PC-9 (cell line): ENCODE data around the gene COLQ. TPM values are rescaled to one million over a fixed set of nuclear protein-coding genes. Genes with fewer than 3 reads are reported as not detected.

Experiments used
- BruUV-seq: library from RNA; stranded (reverse); fragments of 400-500 nt; replicated peaks from 2 replicates; lab custom pipeline; 2021; lab: Mats Ljungman, UMichigan
- CTCF ChIA-PET: fragments of 300-600 bp; sonication (Branson Sonifier 250); formaldehyde crosslinking; loops from one replicate; lab custom pipeline; 2022; ENCODE audit warnings: antibody characterized with exemption; lab: Charles Lee
- POLR2A ChIA-PET: fragments of 300-600 bp; sonication (Branson Sonifier 250); formaldehyde crosslinking; loops from one replicate; lab custom pipeline; 2022; ENCODE audit warnings: antibody characterized with exemption; ENCODE audit not compliant: unreplicated experiment; lab: Charles Lee
- DNase-seq, 2 experiments: peaks; one replicate each; pipeline versions ENCODE4 v3.0.0 to v3.0.0-alpha.2; 2015 to 2022; ENCODE audit warnings: mixed read lengths in 1 of 2
- H2AFZ ChIP-seq: fragments of 200-600 bp; sonication (generic); 2 replicates; pipeline ENCODE4 v1.8.1; 2017; ENCODE audit warnings: antibody characterized with exemption
- H3F3A ChIP-seq: fragments of 200-600 bp; sonication (generic); 2 replicates; pipeline ENCODE4 v1.8.1; 2017; ENCODE audit warnings: antibody characterized with exemption, mild to moderate bottlenecking, low read depth; ENCODE audit not compliant: insufficient read depth
- H3K27ac ChIP-seq: fragments of 200-600 bp; sonication (generic); 2 replicates; pipeline ENCODE4 v1.6.1; 2016; ENCODE audit warnings: mixed run types
- H3K27me3 ChIP-seq: fragments of 200-600 bp; sonication (generic); 2 replicates; pipeline ENCODE4 v1.6.1; 2016; ENCODE audit warnings: low read depth, mixed run types; ENCODE audit not compliant: insufficient read depth
- H3K36me3 ChIP-seq: fragments of 200-600 bp; sonication (generic); 2 replicates; pipeline ENCODE4 v1.6.1; 2016; ENCODE audit warnings: low read depth, mixed run types
- H3K4me1 ChIP-seq: fragments of 200-600 bp; sonication (generic); replicated peaks from 2 replicates; pipeline ENCODE4 v1.6.1; 2016; ENCODE audit warnings: mixed run types; ENCODE audit not compliant: insufficient read depth
- H3K4me2 ChIP-seq: fragments of 200-600 bp; sonication (generic); 2 replicates; pipeline ENCODE4 v1.6.1; 2017; ENCODE audit warnings: mixed run types
- H3K4me3 ChIP-seq: fragments of 200-600 bp; sonication (generic); 2 replicates; pipeline ENCODE4 v1.6.1; 2016; ENCODE audit warnings: mixed run types
- H3K79me2 ChIP-seq: fragments of 200-600 bp; sonication (generic); 2 replicates; pipeline ENCODE4 v1.6.1; 2017; ENCODE audit warnings: low read depth, mixed run types
- H3K9me2 ChIP-seq: fragments of 200-600 bp; sonication (generic); 2 replicates; pipeline ENCODE4 v1.8.1; 2017; ENCODE audit warnings: mild to moderate bottlenecking; ENCODE audit not compliant: insufficient read depth
- H3K9me3 ChIP-seq: fragments of 200-600 bp; sonication (generic); 2 replicates; pipeline ENCODE4 v1.8.1; 2016; ENCODE audit warnings: low read depth; ENCODE audit not compliant: insufficient read depth
- H4K20me1 ChIP-seq: fragments of 200-600 bp; sonication (generic); 2 replicates; pipeline ENCODE4 v1.8.1; 2017; ENCODE audit not compliant: insufficient read depth
- EZH2 ChIP-seq: fragments of 200-600 bp; sonication (generic); IDR thresholded peaks from 2 replicates; pipeline ENCODE4 v1.8.0; 2017; ENCODE audit warnings: antibody characterized with exemption, low read depth
- intact Hi-C: fragments of 100-400 bp; cut with micrococcal nuclease; formaldehyde crosslinking; loops from one replicate; pipeline ENCODE4 v1.10.0; 2022; ENCODE audit not compliant: unreplicated experiment
- total RNA-seq: library from RNA; stranded (reverse); gene quantifications from 2 replicates; pipeline ENCODE4 v1.2.3, GENCODE V29; 2021
- TF ChIP-seq, protein P1 (sequence below): fragments of 200-600 bp; sonication (generic); conservative IDR thresholded peaks from 2 replicates; pipeline ENCODE4 v1.6.1; 2017; ENCODE audit warnings: mixed run types, antibody characterized with exemption, mild to moderate bottlenecking, moderate library complexity

The COLQ gene
- total RNA-seq, 1 experiment from 2014 or later: 0.79 TPM

- no TSS peak for BruUV-seq
These were observed 41.9 kb downstream of the COLQ start for GRCh38 chr3:15479400-15480224.

DNA sequence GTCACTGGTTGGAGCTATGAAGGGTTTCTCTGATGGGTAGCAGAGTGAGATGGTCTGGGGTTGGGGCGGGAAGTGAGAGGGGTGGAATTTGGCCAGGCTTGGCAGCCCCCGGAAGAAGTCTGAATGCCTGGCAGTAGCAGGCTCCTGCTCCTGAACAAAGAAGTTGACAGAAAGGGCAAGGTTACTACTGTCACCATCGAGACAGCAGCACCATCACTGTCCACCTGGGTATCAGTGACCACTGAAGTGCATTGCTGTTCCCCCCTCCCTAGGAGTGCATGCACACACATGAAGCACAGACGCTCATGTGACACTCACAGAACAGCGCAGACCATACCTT lies 42.9 kb downstream of the COLQ start:
- no peak overlapping the region for H3K4me3 ChIP-seq
- intact Hi-C loops: no loop called here
- no peaks in the 10 kb centered on the region for H3K79me2 ChIP-seq
- H2AFZ ChIP-seq: no peak overlapping the region
- BruUV-seq: no TSS peak
- ChIA-PET CTCF (no interaction called here), POLR2A (no interaction called here)
- H3K36me3 ChIP-seq: no peaks in the 10 kb centered on the region
- H3K9me3 ChIP-seq: no peaks in the 10 kb centered on the region
- H3K27ac ChIP-seq: no peak overlapping the region
- H3K4me2 ChIP-seq: no peak overlapping the region
- H3K27me3 ChIP-seq: 0 out of 2 replicates have a peak, but pooled peaks cover 7% of the 10 kb centered on the region
- no peaks in the 10 kb centered on the region for H3F3A ChIP-seq
- H3K9me2 ChIP-seq: no peaks in the 10 kb centered on the region
- DNase-seq: no peak
- TF ChIP-seq EZH2: no peak
- TF ChIP-seq, protein P1, sequence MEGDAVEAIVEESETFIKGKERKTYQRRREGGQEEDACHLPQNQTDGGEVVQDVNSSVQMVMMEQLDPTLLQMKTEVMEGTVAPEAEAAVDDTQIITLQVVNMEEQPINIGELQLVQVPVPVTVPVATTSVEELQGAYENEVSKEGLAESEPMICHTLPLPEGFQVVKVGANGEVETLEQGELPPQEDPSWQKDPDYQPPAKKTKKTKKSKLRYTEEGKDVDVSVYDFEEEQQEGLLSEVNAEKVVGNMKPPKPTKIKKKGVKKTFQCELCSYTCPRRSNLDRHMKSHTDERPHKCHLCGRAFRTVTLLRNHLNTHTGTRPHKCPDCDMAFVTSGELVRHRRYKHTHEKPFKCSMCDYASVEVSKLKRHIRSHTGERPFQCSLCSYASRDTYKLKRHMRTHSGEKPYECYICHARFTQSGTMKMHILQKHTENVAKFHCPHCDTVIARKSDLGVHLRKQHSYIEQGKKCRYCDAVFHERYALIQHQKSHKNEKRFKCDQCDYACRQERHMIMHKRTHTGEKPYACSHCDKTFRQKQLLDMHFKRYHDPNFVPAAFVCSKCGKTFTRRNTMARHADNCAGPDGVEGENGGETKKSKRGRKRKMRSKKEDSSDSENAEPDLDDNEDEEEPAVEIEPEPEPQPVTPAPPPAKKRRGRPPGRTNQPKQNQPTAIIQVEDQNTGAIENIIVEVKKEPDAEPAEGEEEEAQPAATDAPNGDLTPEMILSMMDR: no peak
- no peaks in the 10 kb centered on the region for H4K20me1 ChIP-seq
- H3K4me1 ChIP-seq: no peaks in the 10 kb centered on the region

More at GRCh38 chr3:15479400-15480224, 41.9 kb downstream of the COLQ start:
- Histone ChIP-seq H3K79me2 (no peaks in the 10 kb centered on the region), H3K27me3 (0 out of 2 replicates have a peak, but pooled peaks cover 11% of the 10 kb centered on the region), H3K9me3 (no peaks in the 10 kb centered on the region), H3K36me3 (no peaks in the 10 kb centered on the region), H3K4me3 (no peak overlapping the region), H3K4me1 (no peaks in the 10 kb centered on the region), H4K20me1 (no peaks in the 10 kb centered on the region), H3K4me2 (no peak overlapping the region), H3F3A (no peaks in the 10 kb centered on the region), H2AFZ (no peak overlapping the region), H3K9me2 (no peaks in the 10 kb centered on the region), H3K27ac (no peak overlapping the region)
- no peak for TF ChIP-seq EZH2
- TF ChIP-seq, protein P1: no peak
- CTCF ChIA-PET: no interaction called here
- no peak for DNase-seq
- POLR2A ChIA-PET: no interaction called here
- intact Hi-C loops: no loop called here

DNA sequence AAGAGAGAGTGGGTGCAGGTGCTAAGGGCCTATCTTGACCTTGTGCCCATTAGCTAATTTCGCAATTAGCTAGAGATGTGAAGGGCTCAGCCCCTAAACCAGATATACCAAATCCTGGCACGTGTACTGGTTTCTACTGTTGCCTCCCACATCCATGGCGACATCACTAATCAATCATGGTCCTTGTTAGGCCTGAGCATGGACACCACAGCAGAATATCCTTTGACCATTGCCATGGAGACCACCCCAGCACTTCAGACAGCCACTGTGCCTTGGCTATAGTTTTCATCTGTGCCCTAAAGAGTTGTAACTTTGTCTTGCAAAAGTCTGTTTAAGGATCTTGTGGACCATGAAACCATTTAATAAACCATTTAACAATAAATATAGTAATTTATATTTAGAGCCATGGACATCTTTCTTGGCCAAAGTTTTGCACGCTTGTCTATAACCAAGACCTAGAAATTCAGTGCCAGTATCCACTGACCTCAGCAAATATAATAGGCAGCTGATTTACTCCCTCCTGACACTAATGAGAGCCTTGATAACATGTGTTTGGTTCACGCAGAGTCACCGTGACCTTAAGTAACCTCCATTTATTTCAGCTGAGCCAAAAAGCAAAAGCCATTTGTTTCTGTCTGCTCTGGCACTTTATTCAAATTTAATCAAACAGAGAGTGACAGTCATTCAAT lies 43.4 kb downstream of the COLQ start:
- no peak overlapping the region for H3K4me3 ChIP-seq
- H2AFZ ChIP-seq: no peak overlapping the region
- H4K20me1 ChIP-seq: no peaks in the 10 kb centered on the region
- no peaks in the 10 kb centered on the region for H3K9me2 ChIP-seq
- TF ChIP-seq, protein P1: no peak
- no peak for TF ChIP-seq EZH2
- intact Hi-C loops: no loop called here
- H3K4me2 ChIP-seq: no peak overlapping the region
- no TSS peak for BruUV-seq
- no peaks in the 10 kb centered on the region for H3K36me3 ChIP-seq
- ChIA-PET CTCF (no interaction called here), POLR2A (no interaction called here)
- no peaks in the 10 kb centered on the region for H3K79me2 ChIP-seq
- H3K9me3 ChIP-seq: no peaks in the 10 kb centered on the region
- H3K4me1 ChIP-seq: no peaks in the 10 kb centered on the region
- no peaks in the 10 kb centered on the region for H3F3A ChIP-seq
- H3K27ac ChIP-seq: no peak overlapping the region
- 0 out of 2 replicates have a peak, but pooled peaks cover 3% of the 10 kb centered on the region for H3K27me3 ChIP-seq
- DNase-seq: no peak
